Bronchial epithelial cell (primary cell): Measurements from ENCODE around the gene FAM25C. TPM values are rescaled to one million over a fixed set of nuclear protein-coding genes. Genes with fewer than 3 reads are reported as not detected.
A peak's percentile ranks its signal among the peaks of the same experiment; 100 is the strongest.
"Not testable (repeated sequence)": the region's sequence is repeated elsewhere in the genome, so short reads cannot be mapped to it uniquely, and the experiment has no call there.

Experiments
- DNase-seq: peaks from one replicate; pipeline ENCODE4 v3.0.0-alpha.2; 2010; ENCODE audit warnings: low read depth
- FAIRE-seq: peaks from 2 replicates; lab custom pipeline; 2011; peaks lifted over from hg19 to GRCh38; lab: Jason Lieb, UNC
- H3K27me3 ChIP-seq: 2 replicates; pipeline ENCODE4 v1.5.1; 2011; ENCODE audit warnings: low read length; ENCODE audit not compliant: control insufficient read depth, insufficient read depth
- H3K36me3 ChIP-seq: 2 replicates; pipeline ENCODE4 v1.5.1; 2011; ENCODE audit warnings: low read length; ENCODE audit not compliant: control insufficient read depth, insufficient read depth
- H3K4me3 ChIP-seq: 2 replicates; pipeline ENCODE4 v1.5.1; 2011; ENCODE audit warnings: mild to moderate bottlenecking, low read depth, low read length, control low read depth
- total RNA-seq: library from RNA; depleted of rRNA; stranded (reverse); fragments of >200 nt; gene quantifications from 2 replicates; pipeline ENCODE4 v1.2.1, GENCODE V29; 2014

The FAM25C gene
- total RNA-seq, 1 donor from 2014 or later = not detected

DNA sequence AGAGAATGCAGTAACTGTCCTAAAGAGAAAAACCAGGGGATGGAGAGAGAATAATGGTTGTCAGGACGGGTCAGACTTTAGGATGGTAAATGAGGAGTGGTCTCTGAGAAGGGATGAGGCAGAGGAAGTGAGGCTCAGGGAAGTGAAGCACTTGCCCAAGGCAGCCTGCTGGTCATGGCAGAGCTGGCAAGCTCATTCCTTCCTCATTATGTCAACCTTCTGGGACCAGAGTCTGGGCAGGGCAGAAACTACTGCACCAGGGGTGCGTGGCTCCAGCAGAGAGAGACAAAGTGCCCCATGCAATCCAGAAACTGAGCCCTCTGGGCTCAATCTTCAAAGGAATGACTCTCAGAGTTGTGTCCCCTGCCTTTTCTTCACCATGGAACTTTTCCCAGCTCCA, 27.5 kb downstream of the FAM25C start:
- not testable (repeated sequence) for H3K4me3 ChIP-seq, H3K36me3 ChIP-seq, H3K27me3 ChIP-seq, FAIRE-seq, DNase-seq

DNA sequence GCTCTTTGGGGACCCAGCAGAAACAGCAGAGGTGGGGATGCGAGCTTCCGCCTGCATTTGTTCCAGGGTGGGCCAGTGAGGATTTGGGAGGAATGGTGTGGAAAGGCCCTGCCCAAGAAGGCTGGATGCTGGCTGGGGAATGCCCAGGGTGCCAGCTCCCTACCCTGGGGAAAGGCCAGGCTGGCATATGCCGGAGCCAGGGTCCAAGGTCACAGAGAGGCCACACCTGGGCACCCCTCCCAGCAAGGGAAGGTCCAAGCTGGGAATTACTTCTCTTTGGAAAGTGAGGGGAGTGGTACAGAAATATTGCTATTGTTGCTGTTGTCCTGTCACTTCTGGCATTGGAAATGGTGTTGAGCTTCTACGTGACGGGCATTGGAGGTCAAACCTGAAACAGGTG, 28.0 kb downstream of the FAM25C start:
- DNase-seq, H3K36me3 ChIP-seq, H3K27me3 ChIP-seq, H3K4me3 ChIP-seq, FAIRE-seq: not testable (repeated sequence)

DNA sequence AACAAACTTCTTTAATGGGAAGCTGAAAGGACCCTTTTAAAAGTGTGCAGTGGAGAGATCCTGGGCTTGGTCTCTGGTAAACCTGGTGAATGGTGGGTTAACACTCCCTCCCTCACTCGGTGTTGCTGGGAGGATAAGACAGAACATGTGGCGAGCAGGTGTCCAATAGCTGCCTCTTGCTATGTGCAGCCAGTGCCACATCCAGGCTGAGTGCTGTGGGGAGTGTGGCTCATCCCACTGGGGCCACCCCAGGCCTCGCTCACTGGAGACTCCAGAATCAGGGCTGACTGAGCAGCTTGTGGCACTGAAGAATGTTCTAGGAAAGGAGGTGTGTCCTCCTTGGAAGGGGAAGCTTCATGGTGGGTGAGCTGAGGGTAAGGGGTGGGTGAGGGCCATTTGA, 29.5 kb downstream of the FAM25C start:
- FAIRE-seq, H3K36me3 ChIP-seq, H3K4me3 ChIP-seq, DNase-seq, H3K27me3 ChIP-seq: not testable (repeated sequence)

DNA sequence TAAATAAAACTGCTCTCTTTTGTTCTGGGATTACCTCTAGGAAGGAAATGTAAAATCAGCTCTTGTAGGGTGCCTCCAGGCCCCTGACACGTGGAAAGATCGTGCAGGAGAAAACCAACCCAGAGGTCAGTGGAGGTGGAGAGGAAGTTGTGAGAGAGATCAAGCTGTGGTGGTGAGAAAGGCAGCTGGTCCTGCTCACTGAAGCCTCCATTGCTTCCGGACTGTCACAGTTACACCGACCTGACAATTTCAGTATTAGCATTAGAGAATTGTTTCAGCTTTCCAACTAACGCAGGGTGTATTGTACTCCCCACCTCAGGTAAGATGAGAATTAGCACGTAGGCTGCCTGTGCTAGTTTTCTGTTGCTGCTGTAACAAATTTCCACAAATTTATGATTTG, 30.6 kb downstream of the FAM25C start:
- H3K36me3 ChIP-seq, DNase-seq, H3K4me3 ChIP-seq, H3K27me3 ChIP-seq, FAIRE-seq: not testable (repeated sequence)

DNA sequence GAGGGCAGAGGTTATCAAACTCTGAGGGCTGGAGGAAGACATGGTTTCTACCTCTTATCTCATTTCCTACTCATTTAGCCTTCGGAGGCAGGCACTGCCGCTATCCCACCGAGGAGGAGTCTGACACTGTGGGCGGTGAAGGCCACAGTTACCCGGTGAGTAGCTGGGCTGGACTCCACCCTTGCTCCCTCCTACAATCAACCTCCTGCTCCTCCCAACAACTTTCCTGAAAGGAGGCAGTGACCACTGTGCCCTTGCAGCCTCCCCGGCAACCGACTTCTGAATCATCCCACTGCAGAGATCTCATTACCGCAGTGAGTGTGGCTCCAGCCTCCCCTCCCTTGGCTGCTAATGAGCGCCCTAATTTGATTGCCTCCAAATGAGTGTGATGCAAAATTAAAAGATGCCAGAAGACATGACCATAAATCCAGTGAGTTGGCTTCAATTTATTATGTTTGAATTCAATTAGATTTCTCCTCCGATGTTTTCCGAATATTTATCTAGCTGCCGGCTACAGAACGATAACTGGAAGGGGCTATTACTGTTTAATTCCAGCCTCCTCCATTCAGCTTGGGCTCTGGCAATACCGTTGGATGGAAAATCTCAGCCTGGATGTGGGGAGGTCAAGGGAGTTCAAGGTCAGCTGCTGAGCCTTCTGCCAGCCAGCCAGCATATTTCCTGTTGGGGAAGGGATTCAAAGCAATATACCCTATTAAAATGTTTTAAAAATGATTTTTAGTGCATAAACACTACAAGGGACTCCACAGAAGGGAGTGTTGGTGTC, 35.1 kb downstream of the FAM25C start:
- DNase-seq, H3K27me3 ChIP-seq, H3K4me3 ChIP-seq, FAIRE-seq, H3K36me3 ChIP-seq: not testable (repeated sequence)

DNA sequence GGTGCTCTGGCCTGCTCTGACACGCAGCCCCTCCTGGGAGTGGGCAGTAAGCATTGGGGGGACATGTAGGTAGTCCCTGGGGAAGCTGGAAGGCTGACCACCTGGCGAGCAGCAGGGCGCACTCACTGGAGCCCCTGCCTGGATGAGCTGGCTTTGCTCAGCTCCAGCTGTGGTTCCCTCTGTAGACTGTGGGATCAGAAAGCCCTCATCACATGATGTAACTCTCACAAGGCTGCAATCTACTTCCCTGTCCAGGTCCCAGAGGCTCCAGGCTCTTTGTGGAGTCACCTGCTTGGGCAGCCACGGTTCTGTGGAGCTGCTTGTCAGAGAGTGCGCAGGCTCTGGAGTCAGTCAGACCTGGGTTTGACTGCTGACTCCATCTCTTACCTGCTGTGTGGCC, 36.8 kb downstream of the FAM25C start:
- not testable (repeated sequence) for FAIRE-seq, H3K4me3 ChIP-seq, DNase-seq, H3K36me3 ChIP-seq, H3K27me3 ChIP-seq

DNA sequence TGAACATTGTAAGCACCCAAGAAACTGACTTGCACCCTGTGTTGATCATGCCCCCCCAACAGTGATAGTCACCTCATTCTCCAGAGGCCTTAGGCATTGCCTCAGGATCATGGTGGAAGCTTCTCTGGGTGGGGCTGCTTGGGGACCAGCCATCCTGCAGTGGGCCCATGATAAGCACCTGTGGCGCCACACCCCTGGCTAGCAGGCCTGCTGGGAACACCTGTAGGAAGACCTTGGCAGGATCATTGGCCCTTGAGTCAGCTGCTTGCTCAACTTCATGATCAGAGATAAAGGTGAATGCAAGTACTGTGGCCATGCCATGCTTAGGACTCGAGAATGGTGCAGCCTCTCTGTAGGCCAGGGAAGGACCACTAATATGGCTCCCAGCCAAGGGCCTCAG, 38.9 kb downstream of the FAM25C start:
- not testable (repeated sequence) for FAIRE-seq, DNase-seq, H3K27me3 ChIP-seq, H3K4me3 ChIP-seq, H3K36me3 ChIP-seq

DNA sequence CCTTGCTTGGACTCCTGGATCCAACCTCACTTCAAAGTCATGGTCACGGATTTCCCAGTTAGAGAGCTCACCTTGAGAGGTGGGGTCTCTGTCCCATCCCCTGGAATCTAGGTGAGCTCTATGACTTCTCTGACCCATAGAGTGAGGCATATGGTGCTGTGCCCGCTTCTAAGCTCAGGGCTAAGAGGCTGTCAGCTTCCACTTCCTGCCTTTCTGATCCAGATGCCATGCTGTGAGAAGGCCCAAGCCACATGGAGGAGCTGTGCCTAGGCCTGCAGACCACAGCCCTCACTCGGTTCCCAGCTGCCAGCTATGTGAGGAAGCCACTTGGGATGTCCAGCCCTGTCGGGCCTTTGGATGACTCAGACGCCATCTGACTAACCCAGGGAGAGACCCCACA, 39.9 kb downstream of the FAM25C start:
- FAIRE-seq, H3K4me3 ChIP-seq, H3K27me3 ChIP-seq, H3K36me3 ChIP-seq: not testable (repeated sequence)
- DNase-seq = peak; percentile 33

DNA sequence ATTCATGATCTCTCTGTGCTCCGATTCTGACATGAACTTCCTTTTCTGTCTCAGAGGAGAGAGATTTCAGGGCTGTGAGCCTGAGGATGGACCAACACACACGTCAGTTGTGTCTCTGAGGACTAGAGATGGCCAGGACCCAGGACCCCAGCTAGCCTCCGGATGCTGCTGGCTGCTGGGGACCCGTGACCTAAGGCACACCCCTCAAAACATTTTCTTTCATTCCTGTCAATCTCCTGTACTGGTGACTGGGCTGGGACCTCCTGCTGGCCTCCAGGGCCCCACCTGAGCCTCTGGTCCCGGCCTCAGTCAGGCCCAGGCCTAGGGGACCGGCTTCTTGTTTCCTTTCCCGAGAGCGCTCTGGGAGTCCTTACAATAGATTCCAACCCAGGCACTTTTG, 42.4 kb downstream of the FAM25C start:
- H3K36me3 ChIP-seq, H3K27me3 ChIP-seq, DNase-seq, H3K4me3 ChIP-seq, FAIRE-seq: not testable (repeated sequence)

DNA sequence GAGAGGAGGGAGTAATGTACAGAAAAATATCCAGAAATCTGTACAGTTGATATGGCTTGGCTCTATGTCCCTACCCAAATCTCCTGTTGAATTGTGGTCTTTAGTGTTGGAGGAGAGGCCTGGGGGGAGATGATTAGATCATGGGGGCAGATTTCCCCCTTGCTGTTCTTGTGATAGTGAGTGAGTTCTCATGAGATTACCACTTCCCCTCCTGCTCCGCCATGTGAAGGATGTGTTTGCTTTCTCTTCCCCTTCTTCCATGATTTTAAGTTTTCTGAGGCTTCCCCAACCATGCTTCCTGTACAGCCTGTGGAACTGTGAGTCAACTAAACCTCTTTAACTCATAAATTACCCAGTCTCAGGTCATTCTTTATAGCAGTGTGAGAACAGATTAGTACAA, 52.2 kb downstream of the FAM25C start:
- FAIRE-seq, H3K27me3 ChIP-seq, H3K4me3 ChIP-seq, H3K36me3 ChIP-seq, DNase-seq: not testable (repeated sequence)

Other genes starting within 250 kb of the FAM25C start
- gene SYT15B, start 236.2 kb downstream of the FAM25C start, total RNA-seq = not detected in 2 replicates
- not detected in 2 replicates for gene NPY4R2, start 81.1 kb downstream of the FAM25C start, total RNA-seq